Neural cell (in vitro differentiated cells): ENCODE data around the gene CYP26B1. TPM values are rescaled to one million over a fixed set of nuclear protein-coding genes. Genes with fewer than 3 reads are reported as not detected.

Source experiments
- H2AFZ ChIP-seq: fragments of 200-600, 300-800 bp; sonication (generic), shearing (Covaris generic); 2 replicates; pipeline ENCODE4 v1.6.0; 2014; ENCODE audit warnings: low read depth, mild to moderate bottlenecking, antibody characterized with exemption, low read length, moderate library complexity
- H3F3A ChIP-seq: fragments of 200-600 bp; shearing (Covaris generic); 2 replicates; pipeline ENCODE4 v1.6.1; 2016; ENCODE audit warnings: mild to moderate bottlenecking, moderate library complexity, mixed read lengths, antibody characterized with exemption, low read length; ENCODE audit not compliant: insufficient read depth, poor library complexity, severe bottlenecking
- H3K27ac ChIP-seq: fragments of 200-600, 300-800 bp; sonication (generic), shearing (Covaris generic); 2 replicates; pipeline ENCODE4 v1.5.1; 2014; ENCODE audit warnings: mild to moderate bottlenecking, low read length, moderate library complexity
- H3K27me3 ChIP-seq: fragments of 300-800, 200-600 bp; sonication (generic), shearing (Covaris generic); 2 replicates; pipeline ENCODE4 v1.6.0; 2014; ENCODE audit warnings: mild to moderate bottlenecking, low read depth, low read length, moderate library complexity; ENCODE audit not compliant: insufficient read depth
- H3K36me3 ChIP-seq: fragments of 300-800, 200-600 bp; sonication (generic), shearing (Covaris generic); 2 replicates; pipeline ENCODE4 v1.5.1; 2014; ENCODE audit warnings: mild to moderate bottlenecking, antibody characterized with exemption, low read length, moderate library complexity; ENCODE audit not compliant: insufficient read depth
- H3K4me2 ChIP-seq: fragments of 300-800, 200-600 bp; sonication (generic), shearing (Covaris generic); 2 replicates; pipeline ENCODE4 v1.6.0; 2014; ENCODE audit warnings: mild to moderate bottlenecking, low read length
- H3K4me3 ChIP-seq: fragments of 300-800, 200-600 bp; sonication (generic), shearing (Covaris generic); 2 replicates; pipeline ENCODE4 v1.5.1; 2014; ENCODE audit warnings: mild to moderate bottlenecking, low read length, moderate library complexity
- H3K79me2 ChIP-seq: fragments of 200-600 bp; shearing (Covaris generic); replicated peaks from 2 replicates; pipeline ENCODE4 v1.6.0; 2014; ENCODE audit warnings: mild to moderate bottlenecking, low read length, moderate library complexity; ENCODE audit not compliant: insufficient read depth
- H3K9ac ChIP-seq: fragments of 300-800, 200-600 bp; sonication (generic), shearing (Covaris generic); 2 replicates; pipeline ENCODE4 v1.6.1; 2016; ENCODE audit warnings: mild to moderate bottlenecking, low read length, mixed read lengths
- H3K9me2 ChIP-seq: fragments of 200-600 bp; shearing (Covaris generic); 2 replicates; pipeline ENCODE4 v1.6.1; 2016; ENCODE audit warnings: mild to moderate bottlenecking, low read length, mixed read lengths; ENCODE audit not compliant: insufficient read depth
- H3K9me3 ChIP-seq: fragments of 200-600, 300-800 bp; sonication (generic), shearing (Covaris generic); 2 replicates; pipeline ENCODE4 v1.6.1; 2016; ENCODE audit warnings: mild to moderate bottlenecking, mixed run types, low read length, moderate library complexity, mixed read lengths
- H4K20me1 ChIP-seq: fragments of 200-600 bp; shearing (Covaris generic); 2 replicates; pipeline ENCODE4 v1.6.1; 2016; ENCODE audit warnings: mild to moderate bottlenecking, mixed run types; ENCODE audit not compliant: insufficient read depth
- CTCF ChIP-seq: fragments of 450-650 bp; IDR thresholded peaks from 2 replicates; pipeline ENCODE4 v1.5.1; 2014; ENCODE audit warnings: antibody characterized with exemption, mild to moderate bottlenecking, moderate library complexity; ENCODE audit not compliant: poor library complexity, severe bottlenecking
- EP300 ChIP-seq: fragments of 450-650 bp; conservative IDR thresholded peaks from 2 replicates; pipeline ENCODE4 v1.6.1; 2014; ENCODE audit warnings: antibody characterized with exemption, mild to moderate bottlenecking, moderate library complexity; ENCODE audit not compliant: poor library complexity, severe bottlenecking
- EZH2 ChIP-seq: fragments of 200-600, 300-800 bp; shearing (Covaris generic), sonication (generic); IDR thresholded peaks from 2 replicates; pipeline ENCODE4 v1.6.1; 2014; ENCODE audit warnings: antibody characterized with exemption, low read length, borderline replicate concordance, mild to moderate bottlenecking; ENCODE audit not compliant: insufficient read depth, poor library complexity, severe bottlenecking
- MXI1 ChIP-seq: fragments of 450-650 bp; conservative IDR thresholded peaks from 2 replicates; pipeline ENCODE4 v1.6.1; 2014; ENCODE audit warnings: antibody characterized with exemption, mild to moderate bottlenecking; ENCODE audit not compliant: poor library complexity, severe bottlenecking
- POLR2AphosphoS5 ChIP-seq: IDR thresholded peaks from 2 replicates; pipeline ENCODE4 v1.6.1; 2012
- RAD21 ChIP-seq: fragments of 450-650 bp; conservative IDR thresholded peaks from 2 replicates; pipeline ENCODE4 v1.6.1; 2014; ENCODE audit warnings: antibody characterized with exemption, mild to moderate bottlenecking, moderate library complexity
- SMC3 ChIP-seq: fragments of 450-650 bp; conservative IDR thresholded peaks from 2 replicates; pipeline ENCODE4 v1.6.1; 2014; ENCODE audit warnings: antibody characterized with exemption, mild to moderate bottlenecking, moderate library complexity; ENCODE audit not compliant: poor library complexity
- TAF1 ChIP-seq: IDR thresholded peaks from 2 replicates; pipeline ENCODE4 v1.6.1; 2012; ENCODE audit warnings: low read depth
- polyA plus RNA-seq: library from polyadenylated mRNA; depleted of rRNA; stranded (reverse); fragments of >200 nt; gene quantifications from 2 replicates; pipeline ENCODE4 v1.2.3, GENCODE V29; 2014
- TF ChIP-seq, protein P1 (sequence below): IDR thresholded peaks from 2 replicates; pipeline ENCODE4 v1.6.1; 2012; ENCODE audit warnings: borderline replicate concordance

Gene CYP26B1
- polyA plus RNA-seq, 1 donor from 2014 or later: 0.83 TPM

DNA sequence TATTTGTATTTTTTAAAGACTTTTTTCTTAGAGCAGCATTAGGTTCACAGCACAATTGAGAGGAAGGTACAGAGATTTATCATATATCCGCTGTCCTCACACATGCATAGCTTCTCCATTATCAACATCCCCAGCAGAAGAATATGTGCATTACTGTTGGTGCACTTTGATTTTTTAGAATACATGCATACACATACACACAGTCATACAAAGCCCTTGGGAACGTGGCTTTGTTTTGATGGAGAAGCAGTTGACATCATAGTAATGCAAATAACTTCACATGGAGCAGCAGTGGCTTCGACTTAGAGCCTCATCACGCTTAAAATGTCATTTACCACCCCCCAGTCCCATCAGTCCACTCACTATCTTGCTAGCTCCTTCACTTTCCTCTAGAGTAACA, 26.5 kb downstream of the CYP26B1 start:
- no peaks in the 10 kb centered on the region for H3F3A ChIP-seq
- no peak for TF ChIP-seq TAF1
- TF ChIP-seq, protein P1, sequence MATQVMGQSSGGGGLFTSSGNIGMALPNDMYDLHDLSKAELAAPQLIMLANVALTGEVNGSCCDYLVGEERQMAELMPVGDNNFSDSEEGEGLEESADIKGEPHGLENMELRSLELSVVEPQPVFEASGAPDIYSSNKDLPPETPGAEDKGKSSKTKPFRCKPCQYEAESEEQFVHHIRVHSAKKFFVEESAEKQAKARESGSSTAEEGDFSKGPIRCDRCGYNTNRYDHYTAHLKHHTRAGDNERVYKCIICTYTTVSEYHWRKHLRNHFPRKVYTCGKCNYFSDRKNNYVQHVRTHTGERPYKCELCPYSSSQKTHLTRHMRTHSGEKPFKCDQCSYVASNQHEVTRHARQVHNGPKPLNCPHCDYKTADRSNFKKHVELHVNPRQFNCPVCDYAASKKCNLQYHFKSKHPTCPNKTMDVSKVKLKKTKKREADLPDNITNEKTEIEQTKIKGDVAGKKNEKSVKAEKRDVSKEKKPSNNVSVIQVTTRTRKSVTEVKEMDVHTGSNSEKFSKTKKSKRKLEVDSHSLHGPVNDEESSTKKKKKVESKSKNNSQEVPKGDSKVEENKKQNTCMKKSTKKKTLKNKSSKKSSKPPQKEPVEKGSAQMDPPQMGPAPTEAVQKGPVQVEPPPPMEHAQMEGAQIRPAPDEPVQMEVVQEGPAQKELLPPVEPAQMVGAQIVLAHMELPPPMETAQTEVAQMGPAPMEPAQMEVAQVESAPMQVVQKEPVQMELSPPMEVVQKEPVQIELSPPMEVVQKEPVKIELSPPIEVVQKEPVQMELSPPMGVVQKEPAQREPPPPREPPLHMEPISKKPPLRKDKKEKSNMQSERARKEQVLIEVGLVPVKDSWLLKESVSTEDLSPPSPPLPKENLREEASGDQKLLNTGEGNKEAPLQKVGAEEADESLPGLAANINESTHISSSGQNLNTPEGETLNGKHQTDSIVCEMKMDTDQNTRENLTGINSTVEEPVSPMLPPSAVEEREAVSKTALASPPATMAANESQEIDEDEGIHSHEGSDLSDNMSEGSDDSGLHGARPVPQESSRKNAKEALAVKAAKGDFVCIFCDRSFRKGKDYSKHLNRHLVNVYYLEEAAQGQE: no peak
- TF ChIP-seq EZH2: no peak
- TF ChIP-seq SMC3: no peak
- TF ChIP-seq POLR2AphosphoS5: no peak
- no peak for TF ChIP-seq MXI1
- no peak for TF ChIP-seq RAD21
- no peak for TF ChIP-seq CTCF
- TF ChIP-seq EP300: no peak
- no peak overlapping the region for H3K9ac ChIP-seq

DNA sequence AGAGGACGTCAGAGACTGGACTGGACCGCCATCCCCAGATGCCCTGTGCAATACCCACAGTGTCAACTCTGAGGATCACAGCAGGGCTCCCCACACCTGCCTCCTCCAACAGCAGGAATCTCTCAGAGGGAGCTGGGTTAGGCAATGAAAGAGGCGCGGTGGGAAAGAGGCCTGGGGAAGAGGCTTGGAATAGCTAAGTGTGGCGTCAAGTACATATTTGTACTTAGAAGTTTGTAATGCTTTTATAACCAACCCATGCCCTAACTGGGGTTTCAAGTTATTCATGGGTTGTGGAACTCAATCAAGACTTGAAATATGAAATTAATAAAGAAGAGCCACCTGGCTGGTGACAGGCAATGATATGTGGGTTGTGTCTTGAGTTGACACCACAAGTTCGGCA, 28.7 kb downstream of the CYP26B1 start:
- Histone ChIP-seq H3K36me3 (no peaks in the 10 kb centered on the region), H3K9ac (no peak overlapping the region), H3K27ac (no peak overlapping the region), H3K4me3 (no peak overlapping the region), H4K20me1 (no peaks in the 10 kb centered on the region), H3K27me3 (no peaks in the 10 kb centered on the region), H3K9me3 (no peaks in the 10 kb centered on the region), H2AFZ (no peak overlapping the region), H3K9me2 (no peaks in the 10 kb centered on the region), H3K4me2 (no peak overlapping the region), H3K79me2 (no peaks in the 10 kb centered on the region), H3F3A (no peaks in the 10 kb centered on the region)
- TF ChIP-seq, protein P1: no peak
- TF ChIP-seq SMC3: no peak
- no peak for TF ChIP-seq CTCF
- TF ChIP-seq EZH2: no peak

More for the DNA sequence above, 26.5 kb downstream of the CYP26B1 start:
- H3K27me3 ChIP-seq: no peaks in the 10 kb centered on the region
- H4K20me1 ChIP-seq: no peaks in the 10 kb centered on the region
- H3K9me3 ChIP-seq: no peaks in the 10 kb centered on the region
- no peak overlapping the region for H3K4me3 ChIP-seq
- H3K9me2 ChIP-seq: no peaks in the 10 kb centered on the region
- H3K36me3 ChIP-seq: no peaks in the 10 kb centered on the region
- H3K4me2 ChIP-seq: no peak overlapping the region
- no peak overlapping the region for H2AFZ ChIP-seq
- H3K27ac ChIP-seq: no peak overlapping the region
- H3K79me2 ChIP-seq: no peaks in the 10 kb centered on the region
